NCI-H1417 treated with DMSO at 0.1 percent for 48 hours (cell line): Measurements from ENCODE around the gene GFRA1.

Source experiments
- DNase-seq: peaks from one replicate; lab custom pipeline; 2025; lab: John Stamatoyannopoulos, UW

GFRA1 gene

DNA sequence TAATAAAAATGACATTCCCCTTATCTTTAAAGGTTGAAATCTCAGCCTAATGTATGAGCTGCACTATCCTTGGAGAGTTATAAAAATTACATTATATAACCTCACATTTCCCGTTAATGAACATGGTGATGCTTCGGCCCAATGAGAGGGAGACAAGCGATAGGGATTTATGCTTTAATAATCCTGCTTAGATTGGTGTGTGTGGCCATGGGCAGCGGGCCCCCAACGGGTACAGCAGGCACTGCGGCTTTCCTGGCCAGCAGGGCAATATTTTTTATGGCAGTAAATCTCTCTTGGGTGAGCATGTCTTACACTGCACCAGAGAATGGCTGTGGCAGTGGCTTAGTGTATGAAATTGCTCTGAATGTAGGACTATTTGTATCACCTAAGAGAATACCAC is 246.3 kb downstream of the GFRA1 start:
- no peak for DNase-seq

DNA sequence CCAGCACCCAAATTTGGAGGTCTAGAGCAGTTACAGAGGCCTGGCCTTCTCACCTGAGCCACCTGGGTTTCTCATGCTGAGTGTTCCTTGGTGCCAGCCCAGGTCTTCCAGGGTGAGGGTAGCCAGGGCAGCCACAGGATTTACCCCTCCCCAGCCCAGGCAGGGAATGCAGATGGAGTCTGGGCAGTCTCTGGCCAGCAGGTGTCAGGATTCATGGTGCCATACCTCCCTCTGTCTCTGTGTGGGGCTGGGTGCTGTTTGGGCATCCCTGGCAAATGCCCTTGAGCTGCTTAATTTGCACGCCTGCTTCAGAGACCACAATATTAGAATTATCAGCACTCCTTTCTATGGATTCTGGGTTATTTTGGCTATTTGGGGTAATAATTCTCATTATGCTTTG is 246.7 kb downstream of the GFRA1 start:
- no peak for DNase-seq

DNA sequence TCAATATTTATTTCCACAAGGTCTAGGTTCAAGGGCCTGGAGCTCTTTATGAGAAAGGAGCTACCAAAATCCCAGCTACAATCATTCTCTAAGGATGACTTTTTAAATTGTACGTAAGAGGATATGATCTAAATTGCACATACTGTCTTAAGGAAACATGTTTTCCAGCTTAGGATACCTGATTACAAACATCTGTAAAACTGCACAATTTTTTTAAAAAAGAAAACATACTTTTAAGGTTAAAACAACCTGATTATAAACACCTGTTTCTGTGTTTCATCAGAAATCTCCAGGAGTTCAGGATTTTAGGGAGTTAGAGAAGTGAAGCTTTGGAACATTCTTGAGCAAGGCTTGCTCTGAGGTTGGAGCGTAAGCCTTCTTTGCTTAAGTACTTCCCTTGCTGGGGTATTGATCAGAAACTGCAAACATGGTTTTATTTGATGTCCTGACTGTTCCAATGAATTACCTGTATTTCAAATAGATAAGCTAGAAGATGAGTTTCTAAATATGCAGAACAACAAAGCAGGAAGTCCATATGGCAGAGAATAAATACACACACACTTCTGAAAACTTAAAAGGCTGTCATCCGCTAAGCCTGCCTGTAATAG is 248.6 kb downstream of the GFRA1 start:
- DNase-seq = no peak

DNA sequence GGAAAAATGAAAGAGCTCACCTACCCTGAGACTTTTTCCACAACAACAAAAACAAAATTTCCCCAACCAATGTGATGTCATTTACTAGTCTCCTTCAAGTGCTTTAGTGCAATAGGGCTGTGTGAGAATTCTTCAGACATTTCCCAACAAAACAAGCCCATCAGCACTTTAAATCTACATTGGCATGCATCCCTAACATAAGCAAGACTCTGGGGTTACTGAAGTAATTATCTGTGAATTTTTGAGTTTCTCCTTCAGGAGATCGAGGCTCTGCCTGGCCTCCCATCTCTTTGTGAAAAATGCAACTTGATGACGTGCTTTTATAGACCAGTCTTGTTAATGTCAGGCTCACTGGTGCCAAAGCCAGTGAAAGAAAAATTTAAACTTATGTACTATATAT is 255.6 kb downstream of the GFRA1 start:
- DNase-seq = no peak

DNA sequence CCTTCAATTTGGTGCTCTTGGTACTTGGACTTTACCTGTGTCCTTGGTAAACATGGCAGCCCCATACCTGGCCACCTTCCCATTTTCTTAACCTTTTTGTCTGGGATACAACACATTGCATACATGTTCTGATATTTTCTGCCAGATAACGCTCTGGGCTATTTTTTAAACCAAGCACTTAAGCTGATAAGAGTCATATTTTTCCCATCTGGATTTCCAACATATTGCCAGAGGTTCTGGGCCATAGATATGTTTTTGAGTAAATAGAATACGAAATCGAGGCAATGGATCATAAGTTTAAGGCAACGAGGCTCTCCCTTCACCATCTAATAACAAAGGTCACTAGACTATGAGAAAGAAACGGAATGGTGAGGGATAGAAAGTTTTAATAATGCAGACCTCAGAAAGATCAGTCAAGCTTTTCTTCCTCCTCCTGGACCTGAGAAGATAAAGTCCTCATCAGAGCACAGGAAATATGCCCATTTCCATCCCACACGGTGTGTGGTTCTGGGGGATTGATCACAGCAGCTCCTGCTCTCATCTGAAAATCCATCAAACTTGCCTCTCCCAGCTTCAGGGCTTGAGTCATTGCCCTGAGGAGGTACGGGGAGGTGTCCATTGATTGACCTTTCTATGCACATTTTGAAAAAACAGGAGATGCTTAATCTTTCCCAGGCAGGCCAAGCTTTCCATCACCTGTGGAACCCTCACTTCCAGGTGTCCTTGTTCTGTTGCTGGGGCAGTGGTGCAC is 257.2 kb downstream of the GFRA1 start:
- no peak for DNase-seq

DNA sequence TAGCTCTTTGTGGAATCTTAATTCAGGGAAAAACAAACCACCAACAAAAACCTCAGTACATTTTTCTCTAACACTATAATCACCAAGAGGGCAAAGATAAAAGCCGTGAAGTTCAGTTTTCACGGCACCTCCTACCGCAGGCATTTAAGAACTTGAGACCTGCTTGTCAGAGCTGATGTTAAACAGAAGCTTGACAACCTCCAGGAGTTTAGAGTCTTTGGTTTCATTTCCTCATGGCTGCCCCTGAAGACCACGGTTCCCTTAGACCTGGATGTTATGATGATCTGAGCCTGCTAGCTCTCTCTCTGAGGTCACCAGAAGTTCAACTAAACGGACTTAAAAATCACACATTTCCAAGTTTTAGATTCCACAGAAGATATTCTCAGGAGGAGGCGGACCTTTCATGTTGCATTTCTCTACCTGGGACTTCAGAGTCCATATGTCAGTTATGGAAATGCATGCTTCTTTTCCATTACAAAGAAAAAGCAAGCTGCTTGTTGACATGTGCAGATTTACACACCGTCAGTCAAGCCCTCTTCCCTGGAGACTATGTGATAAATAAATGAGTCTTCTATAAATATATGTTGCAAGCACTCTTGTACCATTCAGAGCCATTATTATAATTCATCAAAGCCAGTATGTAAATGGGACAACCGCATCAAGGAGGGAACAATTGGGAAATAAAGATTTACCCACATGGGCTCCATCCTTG is 258.0 kb downstream of the GFRA1 start:
- DNase-seq = no peak

DNA sequence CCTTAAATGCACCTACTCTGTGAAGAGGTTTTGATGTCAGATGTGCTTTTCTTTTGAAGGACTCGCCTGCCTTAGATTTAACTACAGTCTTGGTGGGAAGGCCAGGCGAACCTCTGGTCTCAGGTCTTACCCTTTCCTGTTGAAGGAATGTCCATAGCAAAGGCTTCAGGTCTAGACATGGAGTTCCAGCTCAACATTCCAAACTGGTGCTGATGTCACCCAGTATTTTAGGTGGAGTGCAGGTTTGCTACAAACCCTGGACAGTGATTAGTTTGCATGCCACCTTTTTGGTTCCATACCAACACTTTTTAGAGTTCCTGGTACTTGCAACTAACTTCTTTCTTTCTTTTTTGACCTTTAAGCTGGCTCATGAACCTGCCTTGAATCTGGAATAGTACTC is 258.7 kb downstream of the GFRA1 start:
- no peak for DNase-seq

DNA sequence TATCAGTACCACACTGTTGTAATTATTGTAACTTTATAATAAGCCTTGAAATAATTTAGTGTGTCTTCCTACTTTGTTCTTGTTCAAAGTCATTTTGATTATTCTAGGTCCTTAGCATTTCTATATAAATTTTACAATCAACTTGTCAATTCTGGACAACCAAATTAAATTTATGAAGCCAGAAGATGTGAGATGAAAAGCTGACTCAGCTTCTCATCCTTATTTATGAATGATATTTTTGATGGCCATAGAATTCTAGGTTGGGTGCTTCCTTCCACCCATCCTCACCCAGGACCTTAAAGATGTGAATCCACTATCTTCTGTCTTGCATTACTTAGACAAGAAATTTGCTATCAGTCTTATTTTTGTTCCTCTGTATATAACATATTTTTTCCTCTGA is 261.1 kb downstream of the GFRA1 start:
- DNase-seq = no peak

DNA sequence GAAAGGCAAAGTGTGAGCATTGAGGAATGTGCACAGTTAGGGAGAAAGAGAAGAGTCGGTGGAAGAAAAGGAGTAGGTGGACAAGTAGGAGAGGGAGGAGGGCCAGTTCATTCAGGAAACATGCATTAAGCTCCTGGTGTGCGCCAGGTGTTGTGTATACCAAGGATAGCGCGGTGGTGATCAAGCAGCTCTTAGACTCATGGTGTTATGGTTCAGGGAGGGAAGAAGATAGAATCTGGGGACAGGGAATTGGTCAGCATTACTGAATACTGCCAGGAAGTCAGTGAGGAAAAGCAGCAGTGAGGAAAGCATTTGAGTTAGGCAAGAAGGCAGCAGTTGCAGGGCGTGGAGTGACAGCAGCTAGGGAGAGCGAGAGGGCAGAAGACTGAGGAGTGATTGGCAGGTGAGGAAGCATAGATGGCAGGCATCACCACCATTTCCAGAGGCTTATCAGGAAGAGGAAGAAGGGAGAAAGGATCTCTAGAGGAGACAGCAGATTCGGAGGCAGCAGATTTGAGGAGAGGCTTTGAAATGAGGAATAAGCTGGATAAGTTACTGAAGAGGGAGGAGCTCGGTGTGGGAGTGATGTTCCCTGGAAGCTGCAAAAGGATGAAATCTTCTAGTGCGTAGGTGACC is 265.6 kb downstream of the GFRA1 start:
- no peak for DNase-seq
